ENCODE measurements around the gene ANP32E.
"Not testable (repeated sequence)": the region's sequence is repeated elsewhere in the genome, so short reads cannot be mapped to it uniquely, and the experiment has no call there.

The ANP32E gene

GRCh38 chr1:150196417-150196816 lies 39.5 kb downstream of the ANP32E start:
- DNase-seq (ENCODE audit: insufficient read length) (no peak), FAIRE-seq (no peak)
- no peak for TF ChIP-seq POLR2AphosphoS5 (IDR thresholded peaks at IDR 0.05; ENCODE audit: low read depth, low read length)
- TF ChIP-seq POLR2A (IDR thresholded peaks at IDR 0.05; ENCODE audit: low read depth, low read length) = no peak
- TF ChIP-seq TAF1 (IDR thresholded peaks at IDR 0.05; ENCODE audit: borderline replicate concordance, low read depth, low read length) = no peak

GRCh38 chr1:150194381-150195031 lies 41.4 kb downstream of the ANP32E start:
- TF ChIP-seq POLR2A (IDR thresholded peaks at IDR 0.05; ENCODE audit: low read depth, low read length) = no peak
- no peak for TF ChIP-seq TAF1 (IDR thresholded peaks at IDR 0.05; ENCODE audit: borderline replicate concordance, low read depth, low read length)
- no peak for TF ChIP-seq POLR2AphosphoS5 (IDR thresholded peaks at IDR 0.05; ENCODE audit: low read depth, low read length)
- FAIRE-seq (no peak), DNase-seq (ENCODE audit: insufficient read length) (no peak)

GRCh38 chr1:150192012-150192411 lies 43.9 kb downstream of the ANP32E start:
- DNase-seq (ENCODE audit: insufficient read length) (no peak), FAIRE-seq (no peak)
- TF ChIP-seq TAF1 (IDR thresholded peaks at IDR 0.05; ENCODE audit: borderline replicate concordance, low read depth, low read length) (no peak), POLR2AphosphoS5 (IDR thresholded peaks at IDR 0.05; ENCODE audit: low read depth, low read length) (no peak), POLR2A (IDR thresholded peaks at IDR 0.05; ENCODE audit: low read depth, low read length) (no peak)

- DNase-seq (ENCODE audit: insufficient read length) (no peak), FAIRE-seq (no peak)
- TF ChIP-seq POLR2AphosphoS5 (IDR thresholded peaks at IDR 0.05; ENCODE audit: low read depth, low read length) = no peak
These were observed 48.4 kb downstream of the ANP32E start for GRCh38 chr1:150187560-150187931.

- TF ChIP-seq POLR2A (IDR thresholded peaks at IDR 0.05; ENCODE audit: low read depth, low read length) (no peak), POLR2AphosphoS5 (IDR thresholded peaks at IDR 0.05; ENCODE audit: low read depth, low read length) (no peak), TAF1 (IDR thresholded peaks at IDR 0.05; ENCODE audit: borderline replicate concordance, low read depth, low read length) (no peak)
- DNase-seq (ENCODE audit: insufficient read length) (no peak), FAIRE-seq (no peak)
These were observed 48.9 kb downstream of the ANP32E start for GRCh38 chr1:150186789-150187559.

DNA sequence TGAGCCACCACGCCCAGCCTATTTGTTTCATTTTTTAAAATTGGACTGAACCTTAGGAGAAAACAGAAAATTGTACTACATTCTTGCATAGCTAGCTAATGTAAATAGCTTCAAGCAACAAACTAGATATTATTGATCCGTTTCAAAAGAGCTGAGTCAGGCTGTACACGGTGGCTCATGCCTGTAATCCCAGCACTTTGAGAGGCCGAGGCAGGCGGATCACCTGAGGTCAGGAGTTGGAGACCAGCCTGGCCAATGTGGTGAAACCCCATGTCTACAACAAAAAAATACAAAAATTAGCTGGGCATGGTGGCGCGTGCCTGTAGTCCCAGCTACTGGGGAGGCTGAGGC lies 49.5 kb downstream of the ANP32E start:
- not testable (repeated sequence) for FAIRE-seq; DNase-seq (ENCODE audit: insufficient read length)

- DNase-seq (ENCODE audit: insufficient read length) (no peak), FAIRE-seq (no peak)
- TF ChIP-seq TAF1 (IDR thresholded peaks at IDR 0.05; ENCODE audit: borderline replicate concordance, low read depth, low read length) = no peak
- TF ChIP-seq POLR2A (IDR thresholded peaks at IDR 0.05; ENCODE audit: low read depth, low read length) = no peak
- no peak for TF ChIP-seq POLR2AphosphoS5 (IDR thresholded peaks at IDR 0.05; ENCODE audit: low read depth, low read length)
These were observed 50.4 kb downstream of the ANP32E start for GRCh38 chr1:150185481-150185880.

DNA sequence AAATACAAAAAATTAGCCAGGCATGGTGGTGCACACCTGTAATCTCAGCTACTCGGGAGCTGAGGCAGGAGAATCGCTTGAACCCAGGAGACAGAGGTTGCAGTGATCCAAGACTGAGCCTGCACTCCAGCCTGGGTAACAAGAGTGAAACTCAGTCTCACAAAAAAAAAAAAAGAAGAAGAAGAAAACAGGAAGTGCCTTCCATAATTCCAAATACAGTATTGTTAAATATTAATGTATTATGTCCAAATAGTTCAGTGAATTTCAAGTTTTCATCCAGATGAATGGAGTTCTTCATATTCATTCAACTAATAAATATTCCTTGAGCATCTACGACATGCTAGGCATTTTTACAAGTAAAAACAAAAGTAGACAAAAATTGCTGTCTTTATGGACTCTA lies 52.9 kb downstream of the ANP32E start:
- no peak for DNase-seq (ENCODE audit: insufficient read length)
- TF ChIP-seq POLR2AphosphoS5 (IDR thresholded peaks at IDR 0.05; ENCODE audit: low read depth, low read length) (no peak), POLR2A (IDR thresholded peaks at IDR 0.05; ENCODE audit: low read depth, low read length) (no peak), TAF1 (IDR thresholded peaks at IDR 0.05; ENCODE audit: borderline replicate concordance, low read depth, low read length) (no peak)
- FAIRE-seq = no peak

- DNase-seq (ENCODE audit: insufficient read length) = no peak
- TF ChIP-seq POLR2A (IDR thresholded peaks at IDR 0.05; ENCODE audit: low read depth, low read length) (no peak), POLR2AphosphoS5 (IDR thresholded peaks at IDR 0.05; ENCODE audit: low read depth, low read length) (no peak), TAF1 (IDR thresholded peaks at IDR 0.05; ENCODE audit: borderline replicate concordance, low read depth, low read length) (no peak)
- no peak for FAIRE-seq
These were observed 53.7 kb downstream of the ANP32E start for GRCh38 chr1:150182247-150182646.

DNA sequence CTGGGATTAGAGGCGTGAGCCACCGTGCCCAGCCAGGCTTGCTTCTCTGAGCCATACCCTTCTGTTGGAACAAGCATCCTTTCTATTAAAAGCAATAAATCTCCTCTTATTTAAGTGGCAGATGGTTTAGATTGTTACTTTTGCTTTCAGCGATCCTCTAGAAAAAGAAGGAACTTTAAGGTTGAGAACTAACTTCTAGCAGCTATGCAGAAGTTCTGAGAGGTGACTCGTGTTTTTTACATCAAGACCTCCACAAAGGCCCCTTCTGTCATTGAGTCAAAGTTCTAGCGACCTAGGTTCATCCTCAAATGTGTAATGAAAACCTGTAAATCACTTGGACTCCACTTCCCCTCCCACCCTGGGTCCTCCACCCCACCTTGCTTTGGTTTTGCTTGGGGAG lies 55.4 kb downstream of the ANP32E start:
- no peak for TF ChIP-seq POLR2A (IDR thresholded peaks at IDR 0.05; ENCODE audit: low read depth, low read length)
- no peak for TF ChIP-seq TAF1 (IDR thresholded peaks at IDR 0.05; ENCODE audit: borderline replicate concordance, low read depth, low read length)
- TF ChIP-seq POLR2AphosphoS5 (IDR thresholded peaks at IDR 0.05; ENCODE audit: low read depth, low read length) = no peak
- no peak for FAIRE-seq
- DNase-seq (ENCODE audit: insufficient read length) = no peak

- TF ChIP-seq POLR2A (IDR thresholded peaks at IDR 0.05; ENCODE audit: low read depth, low read length) (no peak), TAF1 (IDR thresholded peaks at IDR 0.05; ENCODE audit: borderline replicate concordance, low read depth, low read length) (no peak), POLR2AphosphoS5 (IDR thresholded peaks at IDR 0.05; ENCODE audit: low read depth, low read length) (no peak)
- FAIRE-seq (no peak), DNase-seq (ENCODE audit: insufficient read length) (no peak)
These were observed 56.0 kb downstream of the ANP32E start for GRCh38 chr1:150179867-150180266.

DNA sequence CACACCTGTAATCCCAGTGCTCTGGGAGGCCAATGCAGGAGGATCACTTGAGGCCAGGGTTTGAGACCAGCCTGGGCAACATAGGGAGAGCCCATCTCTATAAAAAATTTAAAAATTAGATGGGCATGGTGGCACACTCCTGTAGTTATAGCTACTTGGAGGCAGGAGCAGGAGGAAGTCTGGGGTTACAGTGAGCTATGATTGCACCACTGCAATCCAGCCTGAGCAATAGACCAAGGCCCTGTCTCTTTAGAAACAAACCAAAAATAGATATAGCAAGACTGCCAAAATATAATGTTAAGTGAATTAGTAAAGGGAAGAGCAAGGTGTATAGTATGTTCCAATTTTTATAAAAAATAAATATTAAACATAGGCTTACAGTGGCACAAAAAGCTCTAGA lies 57.4 kb downstream of the ANP32E start:
- no peak for DNase-seq (ENCODE audit: insufficient read length)
- TF ChIP-seq POLR2AphosphoS5 (IDR thresholded peaks at IDR 0.05; ENCODE audit: low read depth, low read length) = no peak
- no peak for FAIRE-seq

DNA sequence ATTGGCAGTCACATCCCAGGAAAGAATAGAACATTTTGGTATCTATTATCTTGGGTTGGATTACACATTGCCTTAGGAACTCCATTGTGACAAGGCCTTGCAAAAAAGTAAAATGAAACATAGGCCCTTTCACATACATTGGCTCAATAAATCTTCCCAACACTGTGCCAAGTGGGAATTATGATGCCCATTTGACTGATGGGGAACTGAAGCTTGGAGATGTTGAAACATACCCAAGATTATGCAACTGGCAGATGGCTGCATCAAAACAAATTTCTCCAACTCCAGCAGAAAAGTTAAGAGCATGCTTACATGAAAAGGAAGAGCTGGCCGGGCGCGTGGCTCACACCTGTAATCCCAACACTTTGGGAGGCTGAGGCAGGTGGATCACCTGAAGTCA lies 59.3 kb downstream of the ANP32E start:
- DNase-seq (ENCODE audit: insufficient read length) (no peak), FAIRE-seq (no peak)
- TF ChIP-seq POLR2AphosphoS5 (IDR thresholded peaks at IDR 0.05; ENCODE audit: low read depth, low read length) (no peak), TAF1 (IDR thresholded peaks at IDR 0.05; ENCODE audit: borderline replicate concordance, low read depth, low read length) (no peak), POLR2A (IDR thresholded peaks at IDR 0.05; ENCODE audit: low read depth, low read length) (no peak)

Data from GM12892 (cell line).